KG1 (cell line): Measurements from ENCODE around the gene GPRASP2.

Experiments
- DNase-seq: peaks from one replicate; lab custom pipeline; 2025; lab: John Stamatoyannopoulos, UW

GPRASP2 gene

DNA sequence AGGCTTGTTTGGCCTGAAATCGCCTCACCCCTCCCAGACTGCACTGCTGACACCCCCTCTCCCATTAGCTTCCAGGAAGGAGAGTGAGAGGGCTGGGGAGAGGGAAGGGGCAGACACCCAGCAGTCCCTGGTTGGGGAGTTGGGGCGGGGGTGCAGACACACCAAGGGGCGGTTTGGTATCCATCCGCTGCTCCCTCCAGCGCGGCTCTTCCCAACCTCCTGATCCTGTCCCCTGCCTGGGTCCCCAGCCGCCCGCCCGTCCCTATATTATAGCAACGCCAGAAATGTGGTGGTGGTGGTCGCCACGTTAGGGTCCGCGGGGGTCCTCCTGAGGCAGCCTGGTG lies 33.2 kb downstream of the GPRASP2 start:
- no peak for DNase-seq

DNA sequence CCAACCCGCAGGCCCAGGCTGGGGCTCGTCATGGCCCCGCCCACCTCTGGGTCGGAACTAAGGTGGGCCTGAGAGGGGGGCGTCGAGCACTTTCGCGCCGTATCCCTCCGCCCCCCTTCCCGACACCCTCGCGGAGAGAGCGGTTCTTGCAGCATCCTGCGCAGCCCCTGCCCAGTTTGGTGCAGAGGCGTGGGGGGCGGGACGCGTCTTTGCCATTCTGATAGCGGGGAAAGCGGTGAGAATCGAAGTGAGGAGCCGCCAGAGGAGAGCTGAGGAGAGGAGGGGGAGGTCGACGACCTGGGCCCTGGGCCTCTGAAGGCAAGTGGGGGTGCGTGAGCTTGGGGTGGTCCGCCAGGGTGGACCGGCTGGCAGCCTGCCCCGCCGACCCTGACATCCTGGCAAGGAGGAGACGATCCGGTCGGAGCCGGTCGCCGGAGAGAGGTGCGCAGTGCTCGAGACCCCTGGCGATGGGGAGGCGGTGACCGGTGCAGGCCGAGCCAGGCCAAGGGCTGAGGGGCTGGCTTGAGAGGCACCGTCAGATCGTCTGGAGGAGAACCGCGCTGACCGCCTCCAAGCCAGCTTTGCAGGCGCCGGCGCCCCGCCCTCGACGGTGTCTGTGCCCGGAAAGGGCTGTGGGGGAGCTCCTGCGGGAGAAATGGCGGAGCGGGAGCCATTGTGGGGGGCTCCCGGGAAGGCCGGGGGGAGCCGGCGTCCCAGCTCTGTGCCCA lies 33.8 kb downstream of the GPRASP2 start:
- DNase-seq = no peak

GRCh38 chrX:102765217-102765616 lies 53.0 kb downstream of the GPRASP2 start:
- DNase-seq = no peak

DNA sequence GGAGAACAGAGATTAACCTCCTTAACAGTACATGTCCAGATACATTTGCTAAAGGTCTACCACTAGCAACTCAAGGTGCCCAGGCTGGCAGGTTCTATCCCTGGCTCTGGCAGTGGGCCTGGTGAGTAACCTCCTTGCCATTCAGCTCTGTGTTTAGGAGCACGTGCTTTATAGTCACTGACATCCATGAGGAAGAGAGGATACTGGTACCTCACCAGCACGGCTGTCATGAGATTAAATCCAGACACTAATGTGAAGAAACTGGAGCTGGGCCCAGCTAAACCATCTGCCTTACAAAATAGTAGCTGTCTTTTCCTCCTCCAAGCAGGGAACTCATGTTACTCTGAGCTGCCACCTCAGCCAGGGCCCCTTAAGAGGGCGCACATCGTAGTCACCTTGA lies 53.6 kb downstream of the GPRASP2 start:
- DNase-seq = no peak

DNA sequence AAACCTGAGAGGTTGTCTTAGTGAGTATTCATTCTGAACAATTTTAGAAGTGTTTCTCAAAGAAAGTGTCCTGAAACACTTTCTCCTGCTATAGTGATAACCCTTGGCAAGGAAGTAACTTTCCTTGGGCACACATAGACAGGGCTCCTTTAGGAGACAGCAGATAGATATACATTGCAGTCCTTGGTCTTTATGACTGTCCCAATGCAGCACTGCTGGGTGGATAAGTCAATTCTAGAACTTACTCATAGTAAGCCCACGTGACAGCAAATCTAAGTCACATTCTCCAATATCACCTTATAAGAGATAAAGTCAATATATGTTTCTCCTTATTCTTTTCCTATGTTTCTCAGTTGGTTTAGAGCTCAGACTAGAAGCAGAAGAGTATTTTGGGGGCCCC lies 55.0 kb downstream of the GPRASP2 start:
- DNase-seq = no peak
